Choroid plexus epithelial cell (primary cell): ENCODE results near the gene FAHD1.

Experiments used
- DNase-seq: peaks from one replicate; pipeline ENCODE4 v3.0.0-alpha.2; 2010; ENCODE audit warnings: low read depth
- H3K4me3 ChIP-seq: 2 replicates; pipeline ENCODE4 v1.5.1; 2011; ENCODE audit warnings: low read depth, mild to moderate bottlenecking, control low read depth, low read length, moderate library complexity
- CTCF ChIP-seq: conservative IDR thresholded peaks from 2 replicates; pipeline ENCODE4 v1.5.1; 2011; ENCODE audit warnings: low read depth, mild to moderate bottlenecking, control low read depth, inconsistent platforms, low read length, moderate library complexity

Gene FAHD1

GRCh38 chr16:1831186-1832075, 4.4 kb downstream of the FAHD1 start:
- H3K4me3 ChIP-seq: no peak overlapping the region
- DNase-seq: no peak
- no peak for TF ChIP-seq CTCF

GRCh38 chr16:1832838-1833454, 5.9 kb downstream of the FAHD1 start:
- no peak overlapping the region for H3K4me3 ChIP-seq
- DNase-seq: no peak
- TF ChIP-seq CTCF: no peak

GRCh38 chr16:1834096-1834495, 7.1 kb downstream of the FAHD1 start:
- TF ChIP-seq CTCF: no peak
- no peak for DNase-seq
- no peak overlapping the region for H3K4me3 ChIP-seq

GRCh38 chr16:1839554-1839953, 12.5 kb downstream of the FAHD1 start:
- no peak for TF ChIP-seq CTCF
- no peak overlapping the region for H3K4me3 ChIP-seq
- DNase-seq: peak; percentile 79

GRCh38 chr16:1845985-1846384, 19.0 kb downstream of the FAHD1 start:
- no peak for TF ChIP-seq CTCF
- DNase-seq: no peak
- no peak overlapping the region for H3K4me3 ChIP-seq

GRCh38 chr16:1846416-1846815, 19.4 kb downstream of the FAHD1 start:
- H3K4me3 ChIP-seq: no peak overlapping the region
- DNase-seq: no peak
- TF ChIP-seq CTCF: no peak
